Adrenal gland (tissue), 5 donors: Measurements from ENCODE around the gene GRIFIN.

Experiments
- POLR2A ChIP-seq, 2 donors: fragments of 450-650 bp; IDR thresholded peaks; one replicate each; pipeline ENCODE4 v1.6.1; 2017; ENCODE audit warnings: antibody characterized with exemption in 2 of 2, mild to moderate bottlenecking in 2 of 2, moderate library complexity in 1 of 2
- TF ChIP-seq, protein P1 (sequence below), 6 experiments: fragments of 450-650 bp in 4 of 6; fragments of 200-600 bp in 2 of 6; sonication (generic) in 1 of 6; IDR thresholded peaks; 1 replicate in 5 of 6; 2 replicates in 1 of 6; pipeline versions ENCODE4 v1.5.1 to v1.8.0; 2016 to 2021; ENCODE audit warnings: antibody characterized with exemption in 6 of 6, mild to moderate bottlenecking in 2 of 6, moderate library complexity in 1 of 6
- donor health status: DM: no; HTN: no; CAD: no.

DNA sequence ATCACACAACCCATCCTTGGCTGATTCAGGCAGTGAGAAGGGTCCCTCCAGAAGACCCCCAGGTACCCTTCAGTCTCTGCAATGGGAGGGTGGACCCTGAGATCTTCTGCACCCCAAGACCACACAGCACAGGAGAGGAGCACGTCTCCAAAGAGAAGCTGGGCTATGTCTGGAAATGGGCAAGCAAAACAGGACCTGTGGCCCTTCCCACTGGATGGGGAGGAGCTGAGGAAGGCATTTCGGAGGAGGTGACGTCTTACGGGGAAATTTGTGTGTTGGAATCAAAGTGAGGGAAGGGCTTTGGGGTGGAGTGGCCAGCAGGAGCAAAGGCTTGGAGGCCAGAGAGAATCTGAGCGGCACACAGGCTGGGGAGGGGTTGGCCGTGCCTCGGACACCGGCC, 16.5 kb downstream of the GRIFIN start:
- TF ChIP-seq, protein P1, sequence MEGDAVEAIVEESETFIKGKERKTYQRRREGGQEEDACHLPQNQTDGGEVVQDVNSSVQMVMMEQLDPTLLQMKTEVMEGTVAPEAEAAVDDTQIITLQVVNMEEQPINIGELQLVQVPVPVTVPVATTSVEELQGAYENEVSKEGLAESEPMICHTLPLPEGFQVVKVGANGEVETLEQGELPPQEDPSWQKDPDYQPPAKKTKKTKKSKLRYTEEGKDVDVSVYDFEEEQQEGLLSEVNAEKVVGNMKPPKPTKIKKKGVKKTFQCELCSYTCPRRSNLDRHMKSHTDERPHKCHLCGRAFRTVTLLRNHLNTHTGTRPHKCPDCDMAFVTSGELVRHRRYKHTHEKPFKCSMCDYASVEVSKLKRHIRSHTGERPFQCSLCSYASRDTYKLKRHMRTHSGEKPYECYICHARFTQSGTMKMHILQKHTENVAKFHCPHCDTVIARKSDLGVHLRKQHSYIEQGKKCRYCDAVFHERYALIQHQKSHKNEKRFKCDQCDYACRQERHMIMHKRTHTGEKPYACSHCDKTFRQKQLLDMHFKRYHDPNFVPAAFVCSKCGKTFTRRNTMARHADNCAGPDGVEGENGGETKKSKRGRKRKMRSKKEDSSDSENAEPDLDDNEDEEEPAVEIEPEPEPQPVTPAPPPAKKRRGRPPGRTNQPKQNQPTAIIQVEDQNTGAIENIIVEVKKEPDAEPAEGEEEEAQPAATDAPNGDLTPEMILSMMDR (IDR thresholded peaks at IDR 0.05) = no peak
- no peak for TF ChIP-seq POLR2A (IDR thresholded peaks at IDR 0.05)
